ENCODE measurements around the gene LUC7L.

Gene LUC7L

DNA sequence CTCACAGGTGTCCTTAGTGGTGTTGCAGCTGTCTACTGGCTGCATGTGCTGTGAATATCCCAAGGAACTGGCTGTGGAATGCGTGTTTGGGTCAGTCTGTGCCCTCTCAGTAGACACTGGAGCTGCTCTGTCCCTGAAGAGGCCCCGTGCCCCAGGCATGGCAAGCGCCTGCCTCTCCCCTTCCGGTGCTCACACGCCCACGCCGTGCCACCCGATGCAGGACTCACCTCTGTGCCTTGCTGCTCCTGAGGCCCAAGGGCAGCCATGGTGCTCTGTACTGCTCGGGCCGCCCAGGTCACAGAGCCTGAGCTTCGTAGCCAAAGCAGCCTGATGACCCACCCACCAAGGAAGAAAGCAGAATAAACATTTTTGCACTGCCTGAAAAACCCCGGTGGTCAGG lies 36.5 kb upstream of the LUC7L start:
- Histone ChIP-seq H3K9me2 (replicated peaks; ENCODE audit: control insufficient read depth, low read length) (no peaks in the 10 kb centered on the region), H3K79me2 (ENCODE audit: control insufficient read depth, low read length) (no peaks in the 10 kb centered on the region), H3K27me3 (ENCODE audit: control insufficient read depth, low read length) (no peaks in the 10 kb centered on the region), H3K4me1 (ENCODE audit: control insufficient read depth, low read length) (no peaks in the 10 kb centered on the region), H3K4me3 (ENCODE audit: low read length) (no peak overlapping the region), H4K20me1 (ENCODE audit: control insufficient read depth, insufficient read depth, low read depth, low read length) (no peaks in the 10 kb centered on the region), H3K27ac (ENCODE audit: low read depth, low read length) (no peak overlapping the region), H3F3A (ENCODE audit: control insufficient read depth, insufficient read depth) (no peaks in the 10 kb centered on the region), H3K9me3 (ENCODE audit: control insufficient read depth, insufficient read depth, low read length) (no peaks in the 10 kb centered on the region), H3K36me3 (ENCODE audit: control insufficient read depth, low read length) (no peaks in the 10 kb centered on the region), H3K4me2 (ENCODE audit: low read length) (no peak overlapping the region)
- TF ChIP-seq, protein P1, sequence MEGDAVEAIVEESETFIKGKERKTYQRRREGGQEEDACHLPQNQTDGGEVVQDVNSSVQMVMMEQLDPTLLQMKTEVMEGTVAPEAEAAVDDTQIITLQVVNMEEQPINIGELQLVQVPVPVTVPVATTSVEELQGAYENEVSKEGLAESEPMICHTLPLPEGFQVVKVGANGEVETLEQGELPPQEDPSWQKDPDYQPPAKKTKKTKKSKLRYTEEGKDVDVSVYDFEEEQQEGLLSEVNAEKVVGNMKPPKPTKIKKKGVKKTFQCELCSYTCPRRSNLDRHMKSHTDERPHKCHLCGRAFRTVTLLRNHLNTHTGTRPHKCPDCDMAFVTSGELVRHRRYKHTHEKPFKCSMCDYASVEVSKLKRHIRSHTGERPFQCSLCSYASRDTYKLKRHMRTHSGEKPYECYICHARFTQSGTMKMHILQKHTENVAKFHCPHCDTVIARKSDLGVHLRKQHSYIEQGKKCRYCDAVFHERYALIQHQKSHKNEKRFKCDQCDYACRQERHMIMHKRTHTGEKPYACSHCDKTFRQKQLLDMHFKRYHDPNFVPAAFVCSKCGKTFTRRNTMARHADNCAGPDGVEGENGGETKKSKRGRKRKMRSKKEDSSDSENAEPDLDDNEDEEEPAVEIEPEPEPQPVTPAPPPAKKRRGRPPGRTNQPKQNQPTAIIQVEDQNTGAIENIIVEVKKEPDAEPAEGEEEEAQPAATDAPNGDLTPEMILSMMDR (IDR thresholded peaks at IDR 0.05; ENCODE audit: low read depth, low read length, poor library complexity, severe bottlenecking), result no peak
- no peak for TF ChIP-seq EZH2phosphoT487 (IDR thresholded peaks at IDR 0.05; ENCODE audit: borderline replicate concordance, low read length)

DNA sequence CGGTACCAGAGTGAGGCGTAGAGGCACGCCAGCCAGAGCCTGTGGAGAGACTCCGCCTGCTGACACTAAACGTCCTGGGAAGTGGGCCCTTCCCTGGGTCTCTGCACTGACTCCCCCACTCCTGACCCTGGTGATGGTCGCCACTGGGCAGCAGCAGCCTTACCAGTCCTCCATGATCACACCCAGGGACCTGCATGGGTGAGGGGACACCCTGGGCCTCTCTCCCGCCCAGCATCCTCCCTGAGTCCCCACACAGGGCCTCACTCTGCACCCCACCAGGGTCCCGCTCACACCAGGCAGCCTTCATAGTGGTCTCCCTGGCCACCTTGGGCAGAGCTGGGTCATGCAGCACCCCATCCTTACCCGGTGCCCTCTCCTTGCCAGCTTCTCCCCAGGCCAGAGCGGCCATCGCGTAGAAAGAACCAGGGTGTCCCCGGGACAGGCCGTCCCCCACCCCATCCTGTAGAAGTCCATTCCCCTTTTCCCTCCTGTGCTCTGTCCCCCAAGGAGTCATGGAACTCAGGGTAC lies 35.8 kb upstream of the LUC7L start:
- Histone ChIP-seq H3K27ac (ENCODE audit: low read depth, low read length) (no peak overlapping the region), H3F3A (ENCODE audit: control insufficient read depth, insufficient read depth) (no peaks in the 10 kb centered on the region), H3K9me2 (replicated peaks; ENCODE audit: control insufficient read depth, low read length) (no peaks in the 10 kb centered on the region), H3K27me3 (ENCODE audit: control insufficient read depth, low read length) (no peaks in the 10 kb centered on the region), H3K4me3 (ENCODE audit: low read length) (no peak overlapping the region), H3K4me1 (ENCODE audit: control insufficient read depth, low read length) (no peaks in the 10 kb centered on the region), H3K79me2 (ENCODE audit: control insufficient read depth, low read length) (no peaks in the 10 kb centered on the region), H3K36me3 (ENCODE audit: control insufficient read depth, low read length) (0 out of 2 replicates have a peak, but pooled peaks cover 2% of the 10 kb centered on the region), H3K4me2 (ENCODE audit: low read length) (no peak overlapping the region), H3K9me3 (ENCODE audit: control insufficient read depth, insufficient read depth, low read length) (no peaks in the 10 kb centered on the region), H4K20me1 (ENCODE audit: control insufficient read depth, insufficient read depth, low read depth, low read length) (no peaks in the 10 kb centered on the region)
- TF ChIP-seq, protein P1 (IDR thresholded peaks at IDR 0.05; ENCODE audit: low read depth, low read length, poor library complexity, severe bottlenecking), result no peak
- TF ChIP-seq EZH2phosphoT487 (IDR thresholded peaks at IDR 0.05; ENCODE audit: borderline replicate concordance, low read length), result no peak

DNA sequence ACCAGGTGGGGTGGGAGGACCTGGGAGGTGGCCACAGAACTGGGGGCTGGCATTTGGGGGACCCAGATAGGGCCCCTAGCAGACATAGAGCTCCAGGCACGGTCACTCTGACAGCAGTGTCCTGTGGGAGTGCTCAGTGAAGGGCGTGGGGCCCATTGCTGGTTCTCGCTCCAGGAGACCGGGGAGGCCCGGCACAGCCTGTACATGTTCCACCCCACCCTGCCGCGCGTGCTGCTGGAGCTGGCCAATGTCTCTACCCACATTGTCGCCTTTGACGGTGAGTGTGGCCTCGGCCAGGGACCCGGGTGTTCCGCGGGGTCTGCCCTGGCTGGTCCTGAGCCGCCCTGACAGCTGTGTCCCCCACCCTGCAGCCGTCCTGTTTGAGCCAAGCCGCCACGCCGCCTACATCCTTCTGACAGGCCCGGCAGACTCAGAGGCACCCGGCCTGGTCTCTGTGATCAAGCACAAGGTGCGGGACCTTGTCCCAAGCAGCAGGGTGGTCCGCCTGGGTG lies 35.2 kb upstream of the LUC7L start:
- H3K27me3 ChIP-seq (ENCODE audit: control insufficient read depth, low read length), result no peaks in the 10 kb centered on the region
- H4K20me1 ChIP-seq (ENCODE audit: control insufficient read depth, insufficient read depth, low read depth, low read length), result no peaks in the 10 kb centered on the region
- H3K4me2 ChIP-seq (ENCODE audit: low read length), result no peak overlapping the region
- no peaks in the 10 kb centered on the region for H3K9me2 ChIP-seq (replicated peaks; ENCODE audit: control insufficient read depth, low read length)
- H3K9me3 ChIP-seq (ENCODE audit: control insufficient read depth, insufficient read depth, low read length), result no peaks in the 10 kb centered on the region
- H3K36me3 ChIP-seq (ENCODE audit: control insufficient read depth, low read length), result 0 out of 2 replicates have a peak, but pooled peaks cover 4% of the 10 kb centered on the region
- TF ChIP-seq, protein P1 (IDR thresholded peaks at IDR 0.05; ENCODE audit: low read depth, low read length, poor library complexity, severe bottlenecking), result no peak
- no peak for TF ChIP-seq EZH2phosphoT487 (IDR thresholded peaks at IDR 0.05; ENCODE audit: borderline replicate concordance, low read length)
- no peak overlapping the region for H3K27ac ChIP-seq (ENCODE audit: low read depth, low read length)
- no peaks in the 10 kb centered on the region for H3F3A ChIP-seq (ENCODE audit: control insufficient read depth, insufficient read depth)
- H3K79me2 ChIP-seq (ENCODE audit: control insufficient read depth, low read length), result no peaks in the 10 kb centered on the region
- no peak overlapping the region for H3K4me3 ChIP-seq (ENCODE audit: low read length)
- H3K4me1 ChIP-seq (ENCODE audit: control insufficient read depth, low read length), result no peaks in the 10 kb centered on the region

All from DOHH2 (cell line).